Prostate gland (tissue), 2 donors: ENCODE results near the gene ZNF83.

Experiments
- POLR2AphosphoS5 ChIP-seq: sonication (generic); formaldehyde crosslinking; IDR thresholded peaks from one replicate; pipeline ENCODE4 v1.6.1; 2017; ENCODE audit warnings: antibody characterized with exemption
- TF ChIP-seq, protein P1 (sequence below), 4 experiments: fragments of 200-600 bp in 2 of 4; fragments of 450-650 bp in 2 of 4; sonication (generic) in 2 of 4; IDR thresholded peaks; 1 replicate in 3 of 4; 2 replicates in 1 of 4; pipeline ENCODE4 v1.5.1; 2016 to 2019; ENCODE audit warnings: antibody characterized with exemption in 4 of 4, mild to moderate bottlenecking in 2 of 4, moderate library complexity in 2 of 4

GRCh38 chr19:52660981-52661380 lies 22.8 kb upstream of the ZNF83 start:
- no peak for TF ChIP-seq POLR2AphosphoS5
- TF ChIP-seq, protein P1, sequence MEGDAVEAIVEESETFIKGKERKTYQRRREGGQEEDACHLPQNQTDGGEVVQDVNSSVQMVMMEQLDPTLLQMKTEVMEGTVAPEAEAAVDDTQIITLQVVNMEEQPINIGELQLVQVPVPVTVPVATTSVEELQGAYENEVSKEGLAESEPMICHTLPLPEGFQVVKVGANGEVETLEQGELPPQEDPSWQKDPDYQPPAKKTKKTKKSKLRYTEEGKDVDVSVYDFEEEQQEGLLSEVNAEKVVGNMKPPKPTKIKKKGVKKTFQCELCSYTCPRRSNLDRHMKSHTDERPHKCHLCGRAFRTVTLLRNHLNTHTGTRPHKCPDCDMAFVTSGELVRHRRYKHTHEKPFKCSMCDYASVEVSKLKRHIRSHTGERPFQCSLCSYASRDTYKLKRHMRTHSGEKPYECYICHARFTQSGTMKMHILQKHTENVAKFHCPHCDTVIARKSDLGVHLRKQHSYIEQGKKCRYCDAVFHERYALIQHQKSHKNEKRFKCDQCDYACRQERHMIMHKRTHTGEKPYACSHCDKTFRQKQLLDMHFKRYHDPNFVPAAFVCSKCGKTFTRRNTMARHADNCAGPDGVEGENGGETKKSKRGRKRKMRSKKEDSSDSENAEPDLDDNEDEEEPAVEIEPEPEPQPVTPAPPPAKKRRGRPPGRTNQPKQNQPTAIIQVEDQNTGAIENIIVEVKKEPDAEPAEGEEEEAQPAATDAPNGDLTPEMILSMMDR (IDR thresholded peaks at IDR 0.05): no peak
